ENCODE results near the gene CABP4.
A peak's percentile ranks its signal among the peaks of the same experiment; 100 is the strongest.

The CABP4 gene

GRCh38 chr11:67413266-67413849 lies 41.8 kb upstream of the CABP4 start:
- DNase-seq (ENCODE audit: low read depth in 2 of 2), result no peak
- no peak for TF ChIP-seq CTCF (IDR thresholded peaks at IDR 0.05; ENCODE audit: low read depth, low read length)
- no peak overlapping the region for H3K4me3 ChIP-seq (replicated peaks in 1 of 2; ENCODE audit: low read depth in 2 of 2, low read length in 2 of 2)

GRCh38 chr11:67415501-67416304 lies 39.5 kb upstream of the CABP4 start, which contains the start of gene CARNS1:
TSS of gene CARNS1 (plus strand) at chr11:67415678. CDS start at chr11:67416200, 522 bp downstream.
- peak within 1 kb of the TSS in 1 of 2 donors; percentile 32 for H3K4me3 ChIP-seq (replicated peaks in 1 of 2; ENCODE audit: low read depth in 2 of 2, low read length in 2 of 2)

GRCh38 chr11:67416416-67417335 lies 38.5 kb upstream of the CABP4 start:
- TF ChIP-seq CTCF (IDR thresholded peaks at IDR 0.05; ENCODE audit: low read depth, low read length), result no peak
- H3K4me3 ChIP-seq (replicated peaks in 1 of 2; ENCODE audit: low read depth in 2 of 2, low read length in 2 of 2), result no peak overlapping the region
- peak in 1 of 2 donors; percentile 53 for DNase-seq (ENCODE audit: low read depth in 2 of 2)

More at GRCh38 chr11:67415501-67416304, 39.5 kb upstream of the CABP4 start, which contains the start of gene CARNS1:
- DNase-seq (ENCODE audit: low read depth in 2 of 2), result no peak
- no peak for TF ChIP-seq CTCF (IDR thresholded peaks at IDR 0.05; ENCODE audit: low read depth, low read length)

- DNase-seq (ENCODE audit: low read depth in 2 of 2), result no peak
- no peak overlapping the region for H3K4me3 ChIP-seq (replicated peaks in 1 of 2; ENCODE audit: low read depth in 2 of 2, low read length in 2 of 2)
- no peak for TF ChIP-seq CTCF (IDR thresholded peaks at IDR 0.05; ENCODE audit: low read depth, low read length)
These were observed 37.7 kb upstream of the CABP4 start for GRCh38 chr11:67417425-67417824.

- no peak for TF ChIP-seq CTCF (IDR thresholded peaks at IDR 0.05; ENCODE audit: low read depth, low read length)
- no peak for DNase-seq (ENCODE audit: low read depth in 2 of 2)
- no peak overlapping the region for H3K4me3 ChIP-seq (replicated peaks in 1 of 2; ENCODE audit: low read depth in 2 of 2, low read length in 2 of 2)
These were observed 36.5 kb upstream of the CABP4 start for GRCh38 chr11:67418476-67419281.

Measured in cardiac fibroblast (primary cell).